ENCODE data around the gene TRAFD1. TPM values are rescaled to one million over a fixed set of nuclear protein-coding genes. Genes with fewer than 3 reads are reported as not detected.

TRAFD1 gene
- total and polyA plus RNA-seq, 2 of the 8 experiments (the other 6 are each of a cell fraction or from before 2014, with no cell fraction given) = 18.1 to 33.1 TPM

GRCh38 chr12:112149596-112149995, 24.2 kb downstream of the TRAFD1 start:
- FAIRE-seq (no peak), DNase-seq (ENCODE audit: low read depth in 1 of 2, low spot score in 2 of 2) (no peak)
- Histone ChIP-seq H3K4ac (replicated peaks; ENCODE audit: insufficient read length, low read depth, low read length) (no peak overlapping the region), H4K20me1 (replicated peaks in 1 of 2; ENCODE audit: control insufficient read depth in 1 of 2, insufficient read depth in 2 of 2, low read length in 2 of 2) (peaks cover 0 to 3% of the 10 kb centered on the region in 2 experiments), H2AFZ (ENCODE audit: low read length) (no peak overlapping the region), H3K79me1 (ENCODE audit: low read depth, low read length) (no peaks in the 10 kb centered on the region), H3K27me3 (replicated peaks in 1 of 4; ENCODE audit: control insufficient read depth in 3 of 4, extremely low read depth in 1 of 4, insufficient read depth in 3 of 4, low read length in 3 of 4) (no peaks in the 10 kb centered on the region), H4K8ac (ENCODE audit: extremely low read depth, insufficient read depth, low read length) (no peak overlapping the region), H3K23ac (ENCODE audit: insufficient read length) (no peak overlapping the region), H2BK12ac (ENCODE audit: low read depth, low read length) (no peak overlapping the region), H4K91ac (replicated peaks; ENCODE audit: insufficient read length, low read length) (no peak overlapping the region), H2AK5ac (ENCODE audit: low read depth, low read length) (no peak overlapping the region), H4K5ac (ENCODE audit: insufficient read length, low read depth, low read length) (no peak overlapping the region), H3K56ac (replicated peaks; ENCODE audit: insufficient read length, low read depth, low read length) (no peak overlapping the region), H3K27ac (ENCODE audit: low read depth, low read length) (no peak overlapping the region), H2BK5ac (ENCODE audit: low read depth, low read length) (no peak overlapping the region), H3K79me2 (ENCODE audit: control insufficient read depth in 1 of 2, insufficient read depth in 2 of 2, low read length in 2 of 2) (no peaks in the 10 kb centered on the region), H2BK20ac (ENCODE audit: low read length) (no peak overlapping the region), H3K14ac (ENCODE audit: insufficient read length) (no peak overlapping the region), H3K18ac (ENCODE audit: extremely low read depth, low read length) (no peak overlapping the region), H2BK15ac (ENCODE audit: low read length) (no peak overlapping the region), H3K4me2 (ENCODE audit: insufficient read depth in 1 of 2, low read depth in 2 of 2, low read length in 2 of 2) (no peak overlapping the region), H3K23me2 (ENCODE audit: low read depth, low read length) (no peaks in the 10 kb centered on the region), H3K36me3 (ENCODE audit: control insufficient read depth in 2 of 4, insufficient read depth in 4 of 4, low read length in 3 of 4) (peaks cover 13 to 73% (median 50%) of the 10 kb centered on the region in 4 experiments; a peak in 7 of 8 replicates), H3K4me3 (ENCODE audit: extremely low read depth in 1 of 4, insufficient read depth in 2 of 4, low read depth in 3 of 4, low read length in 4 of 4) (no peak overlapping the region), H3K9ac (replicated peaks in 1 of 4; ENCODE audit: extremely low read depth in 1 of 4, low read depth in 3 of 4, low read length in 3 of 4) (no peak overlapping the region), H3K9me3 (ENCODE audit: insufficient read depth in 2 of 2, low read depth in 1 of 2, low read length in 1 of 2) (no peaks in the 10 kb centered on the region; a peak in 1 of 4 replicates), H2BK120ac (replicated peaks; ENCODE audit: low read depth, low read length) (no peak overlapping the region), H3K4me1 (replicated peaks in 1 of 4; ENCODE audit: control insufficient read depth in 3 of 4, insufficient read depth in 4 of 4, low read length in 3 of 4) (no peaks in the 10 kb centered on the region)
- CTCF ChIA-PET (ENCODE audit: partially characterized antibody) = interaction anchor here (0.6 kb wide), 1 partner anchor 882 kb away, joined by 5 read pairs; no protein-coding TSS in a partner anchor
- WGBS, 2 experiments (ENCODE audit: extremely low coverage in 1 of 2, insufficient coverage in 1 of 2, insufficient read length in 1 of 2, insufficient replicate concordance in 2 of 2, low coverage in 1 of 2, low lambda C conversion rate in 2 of 2, missing lambda C conversion rate in 1 of 2) = 95% methylated on average over 5 of the region's 5 CpGs; no CpG with 5 or more reads in 1 of the 2 experiments
- POLR2A ChIA-PET (ENCODE audit: partially characterized antibody) = no interaction called here
- no peak for TF ChIP-seq EP300 (IDR thresholded peaks at IDR 0.05; ENCODE audit: borderline replicate concordance in 1 of 2, low read depth in 2 of 2, low read length in 2 of 2)
- TF ChIP-seq, protein P1, sequence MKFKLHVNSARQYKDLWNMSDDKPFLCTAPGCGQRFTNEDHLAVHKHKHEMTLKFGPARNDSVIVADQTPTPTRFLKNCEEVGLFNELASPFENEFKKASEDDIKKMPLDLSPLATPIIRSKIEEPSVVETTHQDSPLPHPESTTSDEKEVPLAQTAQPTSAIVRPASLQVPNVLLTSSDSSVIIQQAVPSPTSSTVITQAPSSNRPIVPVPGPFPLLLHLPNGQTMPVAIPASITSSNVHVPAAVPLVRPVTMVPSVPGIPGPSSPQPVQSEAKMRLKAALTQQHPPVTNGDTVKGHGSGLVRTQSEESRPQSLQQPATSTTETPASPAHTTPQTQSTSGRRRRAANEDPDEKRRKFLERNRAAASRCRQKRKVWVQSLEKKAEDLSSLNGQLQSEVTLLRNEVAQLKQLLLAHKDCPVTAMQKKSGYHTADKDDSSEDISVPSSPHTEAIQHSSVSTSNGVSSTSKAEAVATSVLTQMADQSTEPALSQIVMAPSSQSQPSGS (IDR thresholded peaks at IDR 0.05; ENCODE audit: low read length) = no peak
- no peak for TF ChIP-seq EGR1 (IDR thresholded peaks at IDR 0.05; ENCODE audit: borderline replicate concordance, low read depth, low read length)
- TF ChIP-seq, protein P2, sequence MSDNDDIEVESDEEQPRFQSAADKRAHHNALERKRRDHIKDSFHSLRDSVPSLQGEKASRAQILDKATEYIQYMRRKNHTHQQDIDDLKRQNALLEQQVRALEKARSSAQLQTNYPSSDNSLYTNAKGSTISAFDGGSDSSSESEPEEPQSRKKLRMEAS (IDR thresholded peaks at IDR 0.05) = no peak
- TF ChIP-seq GTF2F1 (IDR thresholded peaks at IDR 0.05; ENCODE audit: borderline replicate concordance, low read depth, low read length) = no peak
- TF ChIP-seq JUN (IDR thresholded peaks at IDR 0.05; ENCODE audit: low read depth, low read length) = no peak
- no peak for TF ChIP-seq TCF12 (IDR thresholded peaks at IDR 0.05; ENCODE audit: low read depth, low read length)
- no peak for TF ChIP-seq HDAC6 (IDR thresholded peaks at IDR 0.05; ENCODE audit: low read depth, low read length)
- TF ChIP-seq CHD1 (IDR thresholded peaks at IDR 0.05; ENCODE audit: low read depth, low read length) = no peak
- TF ChIP-seq KDM1A (IDR thresholded peaks at IDR 0.05; ENCODE audit: borderline replicate concordance, low read length) = no peak
- no peak for TF ChIP-seq TEAD4 (IDR thresholded peaks at IDR 0.05; ENCODE audit: low read depth, low read length)

Data from H1 (cell line).